ENCODE measurements around the gene OXSR1. TPM values are rescaled to one million over a fixed set of nuclear protein-coding genes. Genes with fewer than 3 reads are reported as not detected.
"Not testable (repeated sequence)": the region's sequence is repeated elsewhere in the genome, so short reads cannot be mapped to it uniquely, and the experiment has no call there.

Gene OXSR1
- total and polyA plus RNA-seq, 2 of the 13 experiments (the other 11 are each of a cell fraction or from before 2014, with no cell fraction given) = 27.4 to 32.6 TPM

DNA sequence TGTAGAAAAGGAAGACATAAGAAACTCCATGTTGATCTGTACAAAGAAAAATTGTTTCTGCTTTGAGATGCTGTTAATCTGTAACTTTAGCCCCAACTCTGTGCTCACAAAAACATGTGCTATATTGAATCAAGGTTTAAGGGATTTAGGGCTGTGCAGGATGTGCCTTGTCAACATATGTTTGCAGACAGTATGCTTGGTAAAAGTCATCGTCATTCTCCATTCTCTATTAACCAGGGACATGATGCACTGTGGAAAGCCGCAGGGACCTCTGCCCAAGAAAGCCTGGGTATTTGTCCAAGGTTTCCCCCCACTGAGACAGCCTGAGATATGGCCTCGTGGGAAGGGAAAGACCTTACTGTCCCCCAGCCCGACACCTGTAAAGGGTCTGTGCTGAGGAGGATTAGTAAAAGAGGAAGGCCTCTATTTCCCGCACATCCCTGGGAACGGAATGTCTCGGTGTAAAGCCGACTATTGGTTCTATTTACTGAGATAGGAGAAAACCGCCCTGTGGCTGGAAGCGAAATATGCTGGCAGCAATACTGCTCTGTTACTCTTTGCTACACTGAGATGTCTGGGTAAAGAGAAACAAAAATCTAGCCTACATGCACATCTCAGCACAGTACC is 30.7 kb upstream of the OXSR1 start (continued):
- TF ChIP-seq ZNF710 (CRISPR knock-in tag; IDR thresholded peaks at IDR 0.05; ENCODE audit: borderline replicate concordance) (peak; percentile 9; the same call in 1 of the 2 replicates), DPF2 (CRISPR knock-in tag; IDR thresholded peaks at IDR 0.05; ENCODE audit: borderline replicate concordance, low read depth) (0 out of 2 replicates have a peak, but pooled peaks have one; percentile 31), ZNF749 (CRISPR knock-in tag; IDR thresholded peaks at IDR 0.05; ENCODE audit: borderline replicate concordance) (0 out of 2 replicates have a peak, but pooled peaks have one; percentile 5), MIXL1 (CRISPR knock-in tag; IDR thresholded peaks at IDR 0.05) (peak; percentile 61; the same call in 1 of the 2 replicates), NCOA2 (CRISPR knock-in tag; IDR thresholded peaks at IDR 0.05) (peak; percentile 65), ETV5 (CRISPR knock-in tag; IDR thresholded peaks at IDR 0.05; ENCODE audit: borderline replicate concordance) (peak; percentile 51; the same call in 1 of the 2 replicates), TAF1 (CRISPR knock-in tag; IDR thresholded peaks at IDR 0.05) (peak; percentile 18; the same call in 1 of the 2 replicates), SOX5 (CRISPR knock-in tag; IDR thresholded peaks at IDR 0.05; ENCODE audit: borderline replicate concordance) (peak; percentile 50), ZNF605 (CRISPR knock-in tag; IDR thresholded peaks at IDR 0.05) (peak; percentile 51; the same call in 1 of the 2 replicates), MEIS2 (CRISPR knock-in tag; IDR thresholded peaks at IDR 0.05) (0 out of 2 replicates have a peak, but pooled peaks have one; percentile 27), FOXA3 (CRISPR knock-in tag; IDR thresholded peaks at IDR 0.05) (peak; percentile 76), NAIF1 (CRISPR knock-in tag; IDR thresholded peaks at IDR 0.05; ENCODE audit: borderline replicate concordance) (peak; percentile 43; the same call in 1 of the 2 replicates), FOXP1 (CRISPR knock-in tag; IDR thresholded peaks at IDR 0.05) (peak; percentile 55; the same call in 1 of the 2 replicates), SAP130 (CRISPR knock-in tag; IDR thresholded peaks at IDR 0.05; ENCODE audit: low read depth) (peak; percentile 91), CEBPG (CRISPR knock-in tag; IDR thresholded peaks at IDR 0.05) (peak; percentile 50), FOXJ3 (CRISPR knock-in tag; IDR thresholded peaks at IDR 0.05; ENCODE audit: borderline replicate concordance) (0 out of 2 replicates have a peak, but pooled peaks have one; percentile 38), KAT7 (CRISPR knock-in tag; IDR thresholded peaks at IDR 0.05; ENCODE audit: borderline replicate concordance) (peak; percentile 71; the same call in 1 of the 2 replicates), ZNF589 (CRISPR knock-in tag; conservative IDR thresholded peaks at IDR 0.05) (peak; percentile 47; the same call in 1 of the 2 replicates)
- TF ChIP-seq, protein P1, sequence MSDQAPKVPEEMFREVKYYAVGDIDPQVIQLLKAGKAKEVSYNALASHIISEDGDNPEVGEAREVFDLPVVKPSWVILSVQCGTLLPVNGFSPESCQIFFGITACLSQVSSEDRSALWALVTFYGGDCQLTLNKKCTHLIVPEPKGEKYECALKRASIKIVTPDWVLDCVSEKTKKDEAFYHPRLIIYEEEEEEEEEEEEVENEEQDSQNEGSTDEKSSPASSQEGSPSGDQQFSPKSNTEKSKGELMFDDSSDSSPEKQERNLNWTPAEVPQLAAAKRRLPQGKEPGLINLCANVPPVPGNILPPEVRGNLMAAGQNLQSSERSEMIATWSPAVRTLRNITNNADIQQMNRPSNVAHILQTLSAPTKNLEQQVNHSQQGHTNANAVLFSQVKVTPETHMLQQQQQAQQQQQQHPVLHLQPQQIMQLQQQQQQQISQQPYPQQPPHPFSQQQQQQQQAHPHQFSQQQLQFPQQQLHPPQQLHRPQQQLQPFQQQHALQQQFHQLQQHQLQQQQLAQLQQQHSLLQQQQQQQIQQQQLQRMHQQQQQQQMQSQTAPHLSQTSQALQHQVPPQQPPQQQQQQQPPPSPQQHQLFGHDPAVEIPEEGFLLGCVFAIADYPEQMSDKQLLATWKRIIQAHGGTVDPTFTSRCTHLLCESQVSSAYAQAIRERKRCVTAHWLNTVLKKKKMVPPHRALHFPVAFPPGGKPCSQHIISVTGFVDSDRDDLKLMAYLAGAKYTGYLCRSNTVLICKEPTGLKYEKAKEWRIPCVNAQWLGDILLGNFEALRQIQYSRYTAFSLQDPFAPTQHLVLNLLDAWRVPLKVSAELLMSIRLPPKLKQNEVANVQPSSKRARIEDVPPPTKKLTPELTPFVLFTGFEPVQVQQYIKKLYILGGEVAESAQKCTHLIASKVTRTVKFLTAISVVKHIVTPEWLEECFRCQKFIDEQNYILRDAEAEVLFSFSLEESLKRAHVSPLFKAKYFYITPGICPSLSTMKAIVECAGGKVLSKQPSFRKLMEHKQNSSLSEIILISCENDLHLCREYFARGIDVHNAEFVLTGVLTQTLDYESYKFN (CRISPR knock-in tag; conservative IDR thresholded peaks at IDR 0.05) = peak; percentile 63; the same call in 1 of the 2 replicates
- TF ChIP-seq, protein P2, sequence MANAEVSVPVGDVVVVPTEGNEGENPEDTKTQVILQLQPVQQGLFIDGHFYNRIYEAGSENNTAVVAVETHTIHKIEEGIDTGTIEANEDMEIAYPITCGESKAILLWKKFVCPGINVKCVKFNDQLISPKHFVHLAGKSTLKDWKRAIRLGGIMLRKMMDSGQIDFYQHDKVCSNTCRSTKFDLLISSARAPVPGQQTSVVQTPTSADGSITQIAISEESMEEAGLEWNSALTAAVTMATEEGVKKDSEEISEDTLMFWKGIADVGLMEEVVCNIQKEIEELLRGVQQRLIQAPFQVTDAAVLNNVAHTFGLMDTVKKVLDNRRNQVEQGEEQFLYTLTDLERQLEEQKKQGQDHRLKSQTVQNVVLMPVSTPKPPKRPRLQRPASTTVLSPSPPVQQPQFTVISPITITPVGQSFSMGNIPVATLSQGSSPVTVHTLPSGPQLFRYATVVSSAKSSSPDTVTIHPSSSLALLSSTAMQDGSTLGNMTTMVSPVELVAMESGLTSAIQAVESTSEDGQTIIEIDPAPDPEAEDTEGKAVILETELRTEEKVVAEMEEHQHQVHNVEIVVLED (CRISPR knock-in tag; IDR thresholded peaks at IDR 0.05; ENCODE audit: borderline replicate concordance) = 0 out of 2 replicates have a peak, but pooled peaks have one; percentile 19
- not testable (repeated sequence) for TF ChIP-seq FOXP1 (IDR thresholded peaks at IDR 0.05)
